Left hindlimb (tissue), 1 donor: ENCODE data around the gene CA9.
"Not testable (repeated sequence)": the region's sequence is repeated elsewhere in the genome, so short reads cannot be mapped to it uniquely, and the experiment has no call there.

Experiments used
- DNase-seq: peaks from one replicate; pipeline ENCODE4 v3.0.0-alpha.2; 2018

CA9 gene

DNA sequence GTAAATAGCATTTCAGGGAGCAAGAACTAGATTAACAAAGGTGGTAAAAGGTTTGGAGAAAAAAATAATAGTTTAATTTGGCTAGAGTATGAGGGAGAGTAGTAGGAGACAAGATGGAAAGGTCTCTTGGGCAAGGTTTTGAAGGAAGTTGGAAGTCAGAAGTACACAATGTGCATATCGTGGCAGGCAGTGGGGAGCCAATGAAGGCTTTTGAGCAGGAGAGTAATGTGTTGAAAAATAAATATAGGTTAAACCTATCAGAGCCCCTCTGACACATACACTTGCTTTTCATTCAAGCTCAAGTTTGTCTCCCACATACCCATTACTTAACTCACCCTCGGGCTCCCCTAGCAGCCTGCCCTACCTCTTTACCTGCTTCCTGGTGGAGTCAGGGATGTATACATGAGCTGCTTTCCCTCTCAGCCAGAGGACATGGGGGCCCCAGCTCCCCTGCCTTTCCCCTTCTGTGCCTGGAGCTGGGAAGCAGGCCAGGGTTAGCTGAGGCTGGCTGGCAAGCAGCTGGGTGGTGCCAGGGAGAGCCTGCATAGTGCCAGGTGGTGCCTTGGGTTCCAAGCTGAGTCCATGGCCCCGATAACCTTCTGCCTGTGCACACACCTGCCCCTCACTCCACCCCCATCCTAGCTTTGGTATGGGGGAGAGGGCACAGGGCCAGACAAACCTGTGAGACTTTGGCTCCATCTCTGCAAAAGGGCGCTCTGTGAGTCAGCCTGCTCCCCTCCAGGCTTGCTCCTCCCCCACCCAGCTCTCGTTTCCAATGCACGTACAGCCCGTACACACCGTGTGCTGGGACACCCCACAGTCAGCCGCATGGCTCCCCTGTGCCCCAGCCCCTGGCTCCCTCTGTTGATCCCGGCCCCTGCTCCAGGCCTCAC is at the start of gene CA9:
TSS of gene CA9 (plus strand) at position 797 of the 893 bp plus-strand sequence. CDS start at position 829, 32 bp downstream.
- peak; percentile 73 for DNase-seq

DNA sequence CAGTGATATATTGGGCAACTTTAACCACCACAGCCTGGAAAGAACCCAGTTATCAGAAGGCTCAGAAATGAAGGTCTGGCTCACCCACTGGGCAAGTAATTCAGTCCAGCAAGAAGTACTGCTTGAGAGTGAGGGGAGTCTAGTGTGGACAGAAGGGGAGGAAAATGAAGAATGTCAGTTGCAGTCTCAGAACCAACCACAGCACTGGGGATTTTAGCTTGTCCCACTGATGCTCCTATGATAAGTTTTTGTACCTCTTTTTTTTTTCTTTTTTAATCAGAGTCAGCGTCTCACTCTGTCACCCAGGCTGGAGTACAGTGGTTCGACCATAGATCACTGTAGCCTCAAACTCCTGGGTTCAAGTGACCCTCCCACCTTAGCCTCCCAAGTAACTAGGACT is 46.2 kb upstream of the CA9 start:
- DNase-seq = no peak

DNA sequence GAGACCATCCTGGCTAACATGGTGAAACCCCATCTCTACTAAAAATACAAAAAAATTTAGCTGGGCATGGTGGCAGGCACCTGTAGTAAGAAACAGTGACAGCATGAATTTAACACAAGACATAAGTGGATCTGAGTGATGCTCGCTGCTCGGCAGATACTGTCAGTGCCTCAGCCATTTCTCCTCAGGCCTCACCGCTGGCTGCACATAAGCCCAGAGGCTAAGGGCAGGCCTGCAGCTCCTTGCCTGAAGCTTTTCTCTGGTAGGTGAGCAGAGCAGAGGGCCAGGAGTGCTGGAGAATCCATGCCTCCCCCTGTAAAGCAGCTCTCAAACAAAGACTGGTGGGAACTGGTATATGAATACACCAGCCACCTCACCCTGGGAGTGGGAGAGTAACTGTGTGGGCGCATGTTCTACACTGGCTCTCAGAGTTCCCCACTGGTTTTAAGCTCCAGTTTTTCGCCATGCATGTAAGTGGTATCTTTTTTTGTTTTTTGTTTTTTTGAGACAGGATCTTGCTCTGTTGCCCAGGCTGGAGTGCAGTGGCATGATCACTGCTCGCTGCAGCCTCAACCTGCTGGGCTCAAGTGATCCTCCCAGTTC is 45.2 kb upstream of the CA9 start:
- no peak for DNase-seq

DNA sequence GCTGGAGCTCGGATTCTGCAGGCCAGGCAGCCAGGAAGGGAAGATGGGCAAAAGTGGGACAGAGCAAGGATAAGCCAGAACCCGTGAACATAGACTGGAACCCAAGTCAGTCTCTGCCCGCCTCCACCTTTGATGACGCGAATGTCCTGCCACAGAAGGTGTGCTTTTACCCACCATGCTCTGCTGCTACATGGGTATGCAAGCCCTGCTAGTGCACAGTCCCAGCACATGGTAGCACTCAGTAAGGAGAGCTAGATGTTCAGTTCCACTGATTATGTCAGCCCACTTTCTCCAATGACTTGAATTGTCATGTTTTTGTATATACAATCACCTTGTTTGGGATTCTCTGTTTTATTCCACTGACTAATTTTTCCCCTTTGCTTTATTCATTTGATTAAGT is 44.1 kb upstream of the CA9 start:
- no peak for DNase-seq

DNA sequence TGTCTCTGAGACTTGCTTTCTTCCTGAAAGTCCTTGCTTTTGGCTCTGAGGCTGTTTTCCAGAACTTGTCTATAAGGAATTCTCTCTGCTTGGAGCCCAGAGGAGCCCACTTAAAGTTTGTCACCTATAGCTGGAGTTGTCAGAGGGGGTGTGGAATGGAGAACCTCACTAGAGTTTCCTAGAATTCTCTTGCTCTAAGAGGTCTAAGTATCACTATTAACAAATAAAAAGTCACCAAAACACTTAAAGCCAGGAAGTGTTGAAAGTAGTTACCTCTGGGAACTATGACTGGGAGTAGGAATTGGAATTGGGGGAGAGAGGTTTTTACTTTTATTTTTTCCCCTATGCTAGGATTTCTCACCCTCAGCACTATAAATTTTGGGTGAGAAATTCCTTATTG is 38.0 kb upstream of the CA9 start:
- no peak for DNase-seq

DNA sequence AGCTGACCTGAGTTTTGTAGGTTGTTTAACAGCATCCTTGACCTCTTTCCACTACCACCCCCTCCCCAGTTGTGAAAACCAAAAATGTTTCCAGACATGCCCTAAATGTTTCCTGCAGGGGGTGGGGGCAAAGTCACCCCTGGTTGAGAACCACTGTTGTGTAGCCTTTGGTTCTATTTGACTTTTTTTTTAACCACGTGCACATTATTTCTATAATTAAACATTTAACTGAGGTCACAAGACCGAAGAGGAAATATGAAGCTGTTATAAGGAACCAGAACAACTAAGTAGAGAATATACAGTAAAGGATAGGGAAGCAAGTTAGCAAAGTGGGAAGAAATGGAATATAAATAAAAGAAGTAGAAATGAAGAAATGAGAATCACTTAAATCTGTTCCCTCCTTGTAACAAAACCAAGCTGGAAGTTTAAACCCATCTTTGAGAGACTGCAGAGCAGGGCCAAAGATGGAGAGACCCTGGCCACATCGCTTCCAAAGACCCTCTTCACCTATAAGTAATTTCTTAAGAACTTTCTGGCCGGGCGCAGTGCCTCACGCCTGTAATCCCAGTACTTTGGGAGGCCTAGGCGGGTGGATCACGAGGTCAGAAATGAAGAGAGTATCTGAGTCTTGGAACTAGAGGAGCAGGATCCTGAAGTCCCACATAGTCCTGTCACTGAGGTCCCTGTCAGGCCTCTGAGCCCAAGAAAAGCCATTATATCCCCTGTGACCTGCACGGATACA is 37.4 kb upstream of the CA9 start:
- no peak for DNase-seq

DNA sequence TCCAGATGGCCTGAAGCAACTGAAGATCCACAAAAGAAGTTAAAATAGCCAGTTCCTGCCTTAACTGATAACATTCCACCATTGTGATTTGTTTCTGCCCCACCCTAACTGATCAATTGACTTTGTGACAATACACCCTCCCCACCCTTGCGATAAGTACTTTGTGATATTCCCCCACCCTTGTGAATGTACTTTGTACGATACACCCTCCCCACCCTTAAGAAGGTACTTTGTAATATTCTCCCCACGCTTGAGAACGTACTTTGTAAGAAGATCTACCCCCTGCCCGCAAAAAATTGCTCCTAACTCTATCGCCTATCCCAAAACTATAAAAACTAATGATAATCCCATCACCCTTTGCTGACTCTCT is 36.9 kb upstream of the CA9 start:
- not testable (repeated sequence) for DNase-seq

- not testable (repeated sequence) for DNase-seq
Observed at GRCh38 chr9:35637427-35637955, 36.2 kb upstream of the CA9 start.

- not testable (repeated sequence) for DNase-seq
Observed at GRCh38 chr9:35638751-35639150, 35.0 kb upstream of the CA9 start.

DNA sequence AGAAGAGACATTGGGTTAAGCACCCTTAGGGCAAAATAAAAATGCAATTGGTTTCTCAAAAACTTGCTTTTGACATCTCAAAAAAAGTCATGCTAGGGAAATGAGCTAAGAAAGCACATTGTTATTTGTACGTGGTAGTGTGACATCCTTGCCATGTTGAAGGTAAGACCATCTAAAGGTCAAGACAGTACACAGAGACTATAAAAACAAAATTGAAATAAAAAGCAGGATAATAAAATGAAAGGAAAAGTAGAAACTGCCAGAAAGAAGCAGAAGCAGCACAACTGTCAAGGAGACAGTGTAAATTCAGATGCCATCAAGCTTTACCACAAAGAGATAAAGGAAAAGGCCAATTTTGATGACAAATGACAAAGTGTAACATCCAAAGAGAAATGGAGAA is 34.5 kb upstream of the CA9 start:
- not testable (repeated sequence) for DNase-seq

DNA sequence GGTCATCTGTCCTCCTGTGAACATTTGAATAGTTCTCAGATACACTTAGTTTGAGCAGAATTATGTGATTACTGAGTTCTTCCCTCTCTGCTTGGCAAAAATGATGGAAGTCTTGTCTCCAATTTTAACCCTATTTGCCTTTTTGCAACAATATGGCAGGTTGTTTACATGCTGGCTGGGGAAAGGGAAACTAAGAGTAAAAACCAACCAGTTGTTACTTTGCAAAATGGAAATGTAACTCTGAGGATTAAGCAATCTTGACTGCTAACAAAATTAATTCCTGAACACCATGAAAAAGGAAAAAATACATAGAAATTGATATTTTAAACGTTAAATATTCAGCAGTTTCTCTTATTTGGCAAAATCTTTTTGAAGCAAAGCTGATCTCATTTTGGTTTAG is 34.1 kb upstream of the CA9 start:
- DNase-seq = no peak

DNA sequence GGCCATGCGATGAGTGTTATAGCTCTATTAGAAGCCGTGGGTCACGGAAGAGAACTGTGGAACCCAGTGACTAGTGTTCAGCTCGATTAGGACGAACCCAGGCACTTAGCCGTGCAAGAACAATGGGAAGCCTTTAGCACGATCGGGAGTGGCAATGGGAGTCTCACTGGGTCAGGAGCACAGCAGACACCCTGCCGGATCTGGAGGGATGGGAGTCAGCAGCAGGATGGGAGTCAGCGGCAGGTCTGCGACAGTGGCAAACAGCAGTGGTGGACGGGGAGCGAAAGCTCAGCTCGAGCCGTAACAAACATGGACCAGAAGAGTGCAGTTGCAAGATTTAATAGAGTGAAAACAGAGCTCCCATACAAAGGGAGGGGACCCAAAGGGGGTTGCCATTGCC is 33.3 kb upstream of the CA9 start:
- DNase-seq = not testable (repeated sequence)

- not testable (repeated sequence) for DNase-seq
Observed at GRCh38 chr9:35641478-35641877, 32.2 kb upstream of the CA9 start.

- no peak for DNase-seq
Observed at GRCh38 chr9:35643046-35643445, 30.7 kb upstream of the CA9 start.

GRCh38 chr9:35645736-35646135 is 28.0 kb upstream of the CA9 start:
- not testable (repeated sequence) for DNase-seq

DNA sequence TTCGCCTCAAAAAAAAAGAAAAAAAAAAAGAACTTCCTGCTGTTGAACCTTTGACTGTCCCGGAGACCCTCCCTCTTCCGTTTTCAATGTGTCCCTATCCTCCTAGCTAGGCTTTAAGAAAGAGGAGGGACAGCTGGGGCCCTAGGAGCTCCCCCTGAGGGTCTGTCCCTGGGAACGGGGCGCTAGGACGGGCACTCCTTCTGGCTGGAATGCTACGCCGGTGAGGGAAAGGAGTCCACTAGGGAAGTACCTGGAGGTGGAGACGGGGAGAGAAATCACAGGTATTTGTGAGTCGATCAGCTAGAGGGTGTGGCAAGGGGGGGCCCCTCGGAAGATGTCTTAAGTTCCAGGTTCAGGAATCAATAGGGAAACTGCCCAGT is 27.6 kb upstream of the CA9 start:
- peak; percentile 75 for DNase-seq

DNA sequence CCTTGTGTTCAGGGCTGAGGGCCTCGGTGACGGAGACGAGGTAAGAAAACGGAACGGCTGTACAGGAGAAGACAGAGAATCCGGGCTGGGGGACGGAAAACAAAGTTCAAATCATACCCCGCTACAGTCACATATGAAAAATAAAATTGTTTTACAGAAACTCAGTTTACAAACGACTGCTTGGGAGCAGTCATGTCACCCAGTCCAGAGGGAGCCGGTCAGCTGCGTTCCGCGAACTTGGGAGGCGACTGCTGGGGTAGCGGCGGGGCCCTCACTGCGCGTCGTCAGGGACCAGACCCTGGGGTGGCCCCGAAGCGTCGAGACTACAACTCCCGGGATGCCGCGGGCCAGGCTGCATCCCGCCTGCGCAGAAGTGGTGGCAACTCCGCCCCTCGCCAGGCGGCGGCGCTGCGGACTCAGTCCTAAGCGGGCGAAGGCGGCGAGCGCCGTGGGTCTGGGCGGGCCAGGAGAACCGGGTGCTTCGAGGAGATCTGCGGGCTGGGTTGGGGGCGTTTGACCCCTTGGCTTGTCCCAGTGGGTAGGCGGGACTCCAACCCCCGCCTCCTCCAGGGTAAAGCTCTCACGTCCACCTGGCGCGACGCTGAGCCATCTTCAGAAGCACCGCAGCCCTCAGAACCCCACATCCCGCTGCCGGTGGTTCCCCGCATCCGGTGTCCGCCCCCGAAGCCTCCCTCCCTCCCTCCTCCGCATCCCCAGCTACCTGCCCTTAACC is 27.0 kb upstream of the CA9 start:
- DNase-seq = peak; percentile 95

DNA sequence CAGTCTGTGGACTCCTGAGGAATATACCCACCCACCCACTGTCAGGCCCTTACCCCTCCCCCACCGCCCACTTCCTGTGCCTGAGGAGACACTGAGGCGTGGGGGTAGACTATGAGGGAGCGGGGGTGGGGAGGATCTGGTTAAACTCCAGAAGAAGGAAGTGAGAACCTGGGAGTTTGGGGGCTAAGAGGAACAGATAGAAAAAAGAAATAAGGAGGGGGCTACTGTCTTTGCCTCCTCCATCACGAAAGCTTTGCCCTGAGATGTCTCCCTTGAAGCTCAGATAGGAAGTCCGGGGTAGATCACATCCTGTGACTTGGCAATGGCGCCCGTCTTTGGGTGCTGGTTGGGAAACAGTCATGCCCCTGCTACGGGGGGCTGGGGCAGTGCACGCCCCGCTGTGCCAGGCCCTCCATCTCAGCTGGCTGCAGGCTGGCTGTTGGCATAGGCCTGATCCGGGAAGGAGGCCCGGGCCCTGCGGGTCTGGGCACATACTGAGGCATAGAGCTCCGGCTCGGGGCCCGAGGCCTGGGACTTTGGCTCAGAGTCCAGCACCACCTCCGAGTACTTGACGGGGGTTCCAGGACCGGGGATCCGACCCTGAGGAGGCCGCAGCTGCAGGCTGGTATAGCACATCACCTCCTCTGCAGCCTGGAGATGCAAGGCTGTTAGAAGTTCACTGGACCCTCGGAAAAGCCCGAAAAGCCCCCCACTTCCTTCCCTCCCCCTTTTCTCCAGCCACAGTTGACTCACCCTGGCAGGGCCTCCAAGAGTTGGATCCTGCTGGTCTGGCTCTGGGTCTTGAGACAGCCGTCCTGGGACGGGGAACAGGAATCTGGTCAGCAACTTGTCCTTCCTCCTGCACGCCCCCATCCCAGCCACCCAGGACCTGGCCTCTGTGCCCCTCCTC is 24.0 kb upstream of the CA9 start:
- no peak for DNase-seq

DNA sequence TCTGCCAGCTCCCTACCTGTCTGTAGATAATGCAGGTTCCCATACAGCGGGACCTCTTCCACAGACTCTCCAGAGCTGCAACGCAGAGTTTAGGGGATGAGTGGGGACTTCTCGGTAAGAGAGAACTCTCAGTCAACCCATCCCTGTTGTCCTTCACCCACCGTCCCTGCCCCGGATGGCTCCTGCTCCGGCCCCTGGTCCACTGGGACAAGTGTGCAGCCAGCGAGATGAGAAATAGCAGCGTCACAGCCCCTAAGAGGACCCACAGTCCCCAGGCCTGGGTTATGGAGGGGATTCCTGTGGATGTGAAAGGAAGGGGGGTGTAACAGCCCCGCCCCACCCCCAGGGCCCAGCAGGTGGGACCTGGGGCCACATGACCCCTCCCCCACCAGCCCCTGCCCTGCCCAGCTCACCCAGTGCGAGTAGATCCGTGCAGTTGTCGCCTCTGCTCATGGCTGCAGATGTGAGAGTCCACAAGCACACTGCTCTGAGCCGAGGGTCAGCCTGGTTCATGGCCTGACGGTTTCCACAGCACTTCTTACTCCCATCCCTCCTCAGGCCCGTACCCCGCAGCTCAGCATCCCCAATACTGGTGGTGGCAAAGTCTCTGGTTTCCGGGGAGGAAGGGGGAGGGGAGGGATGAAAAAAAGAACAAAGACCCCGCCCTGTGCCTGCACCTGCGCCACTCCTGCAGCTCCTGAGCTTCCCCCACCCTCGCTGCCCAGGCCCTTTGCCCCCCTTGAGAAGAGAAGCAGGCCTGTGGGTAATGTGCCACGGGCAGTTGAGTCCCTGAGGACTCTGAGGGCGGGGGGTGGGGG is 23.2 kb upstream of the CA9 start, which contains the start of gene SIT1:
TSS of gene SIT1 (minus strand) at position 591 of the 818 bp plus-strand sequence. CDS start at position 513, 78 bp downstream.
- DNase-seq = no peak
